Activated effector memory CD4-positive, alpha-beta T cell treated with anti-CD3 and anti-CD28 coated beads, Interleukin-2, amount 50 U/mL, for 16 hours (primary cell): ENCODE measurements around the gene CD53.
"Not testable (repeated sequence)": the region's sequence is repeated elsewhere in the genome, so short reads cannot be mapped to it uniquely, and the experiment has no call there.

Experiments
- DNase-seq: peaks from one replicate; pipeline ENCODE4 v3.0.0-alpha.2; 2020

The CD53 gene

GRCh38 chr1:110872745-110873720, at the start of gene CD53:
Gene CD53 (plus strand): TSS chr1:110873148. CDS start chr1:110891409, 18,261 bp downstream.
- DNase-seq: peak; percentile 76

- no peak for DNase-seq
Observed at GRCh38 chr1:110824192-110824591, 48.8 kb upstream of the CD53 start.

GRCh38 chr1:110829955-110830553, 42.9 kb upstream of the CD53 start:
- no peak for DNase-seq

GRCh38 chr1:110833779-110834178, 39.2 kb upstream of the CD53 start:
- not testable (repeated sequence) for DNase-seq

GRCh38 chr1:110846861-110847260, 26.1 kb upstream of the CD53 start:
- no peak for DNase-seq

- no peak for DNase-seq
Observed at GRCh38 chr1:110850145-110850544, 22.8 kb upstream of the CD53 start.

GRCh38 chr1:110850627-110851026, 22.3 kb upstream of the CD53 start:
- no peak for DNase-seq

GRCh38 chr1:110853135-110853534, 19.8 kb upstream of the CD53 start:
- no peak for DNase-seq

GRCh38 chr1:110856410-110856809, 16.5 kb upstream of the CD53 start:
- DNase-seq: no peak

- no peak for DNase-seq
Observed at GRCh38 chr1:110857964-110858948, 14.7 kb upstream of the CD53 start.

- DNase-seq: no peak
Observed at GRCh38 chr1:110859062-110859461, 13.9 kb upstream of the CD53 start.

- no peak for DNase-seq
Observed at GRCh38 chr1:110860174-110860573, 12.8 kb upstream of the CD53 start.

GRCh38 chr1:110860620-110861019, 12.3 kb upstream of the CD53 start:
- not testable (repeated sequence) for DNase-seq

- not testable (repeated sequence) for DNase-seq
Observed at GRCh38 chr1:110861942-110862341, 11.0 kb upstream of the CD53 start.

GRCh38 chr1:110864287-110864686, 8.7 kb upstream of the CD53 start:
- no peak for DNase-seq

- DNase-seq: no peak
Observed at GRCh38 chr1:110870721-110871388, 2.1 kb upstream of the CD53 start.

- no peak for DNase-seq
Observed at GRCh38 chr1:110872366-110872744, 593 bp upstream of the CD53 start.

- no peak for DNase-seq
Observed at GRCh38 chr1:110873856-110874255, 908 bp downstream of the CD53 start.

- no peak for DNase-seq
Observed at GRCh38 chr1:110874324-110875215, 1.6 kb downstream of the CD53 start.

GRCh38 chr1:110875216-110875731, 2.3 kb downstream of the CD53 start:
- DNase-seq: peak; percentile 78

- no peak for DNase-seq
Observed at GRCh38 chr1:110876748-110877341, 3.9 kb downstream of the CD53 start.
